GM19193 (cell line): Measurements from ENCODE around the gene TRMO.

Experiments
- POLR2A ChIP-seq: IDR thresholded peaks from 4 replicates; pipeline ENCODE4 v1.6.1; 2011; ENCODE audit not compliant: insufficient read depth, insufficient read length; ENCODE audit errors: extremely low read depth

Gene TRMO

DNA sequence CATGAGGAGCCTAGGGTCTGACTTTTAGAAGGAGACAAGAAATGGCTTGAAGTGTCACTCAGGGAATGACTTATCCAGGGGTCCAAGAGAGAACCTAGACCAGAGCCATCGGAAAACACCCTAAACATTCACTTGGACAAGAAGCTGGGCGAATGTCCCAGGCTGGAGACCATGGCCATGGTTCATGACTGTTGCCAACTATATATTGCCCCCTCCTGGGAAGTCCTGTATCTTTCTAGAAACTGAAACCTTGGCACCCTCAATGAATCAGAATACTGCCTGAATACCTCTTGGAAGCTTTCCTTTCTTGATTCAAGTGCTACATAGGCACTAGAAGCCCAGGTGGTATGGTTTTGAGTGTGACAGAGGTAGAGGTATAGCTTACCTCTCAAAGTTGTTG, 29.9 kb downstream of the TRMO start:
- no peak for TF ChIP-seq POLR2A

DNA sequence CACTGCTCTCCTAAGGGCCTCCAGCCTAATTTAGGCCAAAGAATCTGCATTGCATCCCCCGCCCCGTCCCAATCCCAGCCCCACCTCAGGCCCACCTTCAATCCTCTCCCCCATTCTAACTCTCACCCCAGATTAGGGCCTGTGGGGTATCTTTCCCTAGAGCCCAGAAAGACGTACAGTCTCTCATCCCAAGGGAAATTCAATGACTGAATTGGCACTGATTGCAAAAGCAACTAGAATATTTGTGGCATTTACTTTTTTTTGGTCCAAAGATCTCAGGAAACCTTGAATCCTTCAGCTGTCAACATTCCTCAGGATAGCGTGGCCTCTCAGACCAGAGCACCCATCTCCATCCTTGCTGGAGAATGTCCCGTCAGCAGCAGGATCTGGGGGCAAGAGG, 30.6 kb downstream of the TRMO start:
- TF ChIP-seq POLR2A: no peak

DNA sequence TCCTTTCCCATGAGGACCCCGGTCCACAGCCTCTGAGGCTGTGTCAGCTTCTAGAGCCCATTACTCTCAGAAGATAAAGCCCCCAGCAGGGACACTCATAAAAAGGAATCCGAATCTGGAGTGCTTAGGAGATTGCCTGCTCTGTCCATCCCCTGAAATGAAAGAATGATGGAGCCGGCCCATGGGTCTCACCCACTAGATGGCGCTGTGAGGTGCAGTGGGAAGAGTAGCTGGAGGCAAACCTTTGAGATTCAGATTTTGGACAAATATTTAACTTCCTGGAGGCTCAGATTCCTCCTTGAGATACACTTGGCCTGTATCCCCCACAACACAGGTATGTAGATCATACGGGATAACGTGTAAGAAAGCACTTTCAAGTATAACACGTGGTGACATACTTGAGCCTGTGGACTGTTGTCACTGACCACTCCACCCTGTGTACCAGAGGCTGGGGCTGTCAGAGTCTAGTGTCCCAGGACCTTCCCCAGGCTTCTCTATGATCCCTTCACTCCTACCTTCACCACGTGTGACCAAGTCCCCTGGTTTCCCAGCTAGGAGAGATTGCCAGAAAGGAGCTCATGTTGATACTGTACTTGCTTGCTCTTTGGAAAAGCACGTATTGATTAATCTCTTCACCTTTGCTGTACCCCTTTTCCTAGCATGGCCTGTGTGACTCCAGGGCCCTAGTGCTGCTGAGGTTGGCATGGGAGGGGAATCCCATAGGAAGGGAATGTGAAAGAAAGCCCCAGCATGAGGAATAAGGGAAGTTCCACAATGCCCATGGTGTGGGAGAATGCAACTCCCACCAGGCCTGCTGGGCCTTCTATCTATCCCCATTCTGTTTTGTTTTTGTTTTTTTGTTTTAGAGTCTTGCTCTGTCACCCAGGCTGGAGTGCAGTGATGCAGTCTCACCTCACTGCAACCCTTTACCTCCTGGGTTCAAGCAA, 32.1 kb downstream of the TRMO start:
- no peak for TF ChIP-seq POLR2A

DNA sequence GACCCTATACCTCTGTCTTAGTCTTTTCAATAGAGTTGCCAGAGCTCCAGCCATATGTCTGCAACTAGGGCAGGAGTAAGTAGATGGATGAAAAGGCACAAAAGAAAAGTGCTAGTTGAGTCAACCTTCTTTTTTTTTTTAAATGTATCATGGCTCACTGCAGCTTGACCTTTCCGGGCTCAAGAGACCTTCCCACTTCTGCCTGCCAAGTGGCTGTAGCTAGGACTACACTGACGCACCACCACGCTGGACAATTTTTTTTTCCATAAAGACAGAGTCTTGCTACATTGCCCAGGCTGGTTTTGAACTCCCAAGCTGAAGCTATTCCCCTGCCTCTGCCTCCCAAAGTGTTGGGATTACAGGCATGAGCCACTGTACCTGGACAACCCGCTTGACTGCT, 42.0 kb downstream of the TRMO start:
- TF ChIP-seq POLR2A: no peak

DNA sequence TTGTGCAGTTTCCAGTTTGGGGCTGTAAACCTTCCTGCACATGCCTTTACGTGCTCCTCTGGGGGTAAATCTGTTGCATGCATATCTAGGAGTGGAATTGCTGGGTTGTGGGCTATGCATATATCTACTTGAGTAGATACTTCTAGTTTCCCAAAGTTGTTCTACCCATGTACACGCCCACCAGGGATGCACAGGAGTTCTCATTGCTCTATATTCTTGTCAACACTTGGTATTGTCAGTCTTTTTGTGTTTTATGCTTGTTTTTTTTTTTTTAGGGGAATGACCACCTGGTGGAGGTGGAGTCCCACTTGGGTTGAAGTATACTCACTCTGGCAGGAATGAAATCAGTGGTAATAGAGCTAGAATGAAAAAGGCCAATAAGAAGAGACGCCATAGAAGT, 46.2 kb downstream of the TRMO start:
- no peak for TF ChIP-seq POLR2A

DNA sequence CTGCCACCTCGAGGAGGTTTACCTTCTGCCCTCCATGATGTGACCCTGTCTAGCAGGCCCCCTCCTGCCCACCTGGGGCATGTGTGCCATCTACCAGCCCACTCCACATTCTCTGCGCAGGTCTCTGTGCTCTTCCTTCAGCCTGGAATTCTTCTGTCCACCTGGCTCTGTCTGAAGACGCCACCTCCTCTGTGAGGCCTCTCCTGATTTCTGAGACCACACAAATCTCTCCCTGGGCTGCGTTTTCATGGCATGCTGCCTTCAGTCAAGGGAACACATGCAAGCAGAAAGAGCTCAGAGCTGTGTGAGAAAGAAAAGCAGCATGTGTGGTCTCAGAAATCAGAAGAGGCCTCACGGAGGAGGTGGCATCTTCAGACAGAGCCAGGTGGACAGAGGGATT, 47.2 kb downstream of the TRMO start:
- no peak for TF ChIP-seq POLR2A

DNA sequence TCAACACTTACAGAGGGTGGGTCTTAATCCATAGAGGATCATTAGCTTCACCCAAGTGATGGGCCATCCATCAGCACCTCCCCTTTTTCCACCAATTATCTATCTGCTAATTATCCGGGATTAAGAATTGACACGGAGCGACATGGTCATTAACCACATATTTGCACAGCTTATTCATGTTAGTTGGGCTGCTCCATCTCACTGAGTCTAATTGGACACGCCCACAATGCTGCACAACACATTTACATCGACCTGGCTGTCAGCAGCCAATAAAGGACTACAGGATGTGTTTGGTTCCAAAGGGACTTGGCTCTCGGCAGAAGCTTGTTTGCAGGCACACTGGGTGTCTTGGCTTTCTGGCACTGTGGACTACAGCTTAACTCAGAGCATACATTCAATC, 47.7 kb downstream of the TRMO start:
- TF ChIP-seq POLR2A: no peak

DNA sequence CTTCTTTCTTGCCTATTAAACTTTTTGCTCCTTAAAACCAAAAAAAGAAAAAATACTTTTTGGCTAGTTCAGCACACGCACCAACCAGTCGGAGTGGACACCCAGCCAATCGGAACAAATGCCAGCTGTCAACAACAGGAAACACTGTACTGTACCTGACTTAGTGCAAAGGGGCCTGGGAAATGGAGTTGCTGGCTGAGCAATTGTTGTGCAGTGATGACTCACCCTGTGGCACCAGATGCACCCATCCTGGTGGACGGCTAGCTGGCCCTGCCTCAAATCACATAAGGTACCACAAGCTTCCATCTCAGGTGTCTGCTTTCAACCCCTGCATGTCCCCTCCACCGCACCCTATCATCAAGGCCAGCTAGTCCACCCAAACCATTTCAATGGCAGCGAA, 48.4 kb downstream of the TRMO start:
- TF ChIP-seq POLR2A: no peak

DNA sequence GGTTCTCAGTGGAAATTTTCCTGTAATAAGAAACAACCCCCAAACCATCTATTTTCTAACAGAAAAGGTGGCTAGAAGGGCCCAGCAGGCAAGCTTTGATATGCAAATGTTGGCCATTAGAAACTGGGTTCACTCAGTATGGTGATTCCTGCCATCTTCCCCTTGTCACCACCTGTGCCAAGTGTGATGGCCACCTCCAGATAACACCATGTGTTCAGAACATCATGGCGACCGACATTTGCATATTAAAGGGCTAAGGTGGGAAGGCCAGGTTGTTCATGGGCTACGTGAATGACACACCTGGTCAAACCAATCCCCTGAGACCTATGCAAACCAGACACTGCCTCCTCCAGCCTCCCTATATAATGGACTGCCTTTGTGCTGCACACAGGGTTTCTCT, 48.9 kb downstream of the TRMO start:
- no peak for TF ChIP-seq POLR2A

DNA sequence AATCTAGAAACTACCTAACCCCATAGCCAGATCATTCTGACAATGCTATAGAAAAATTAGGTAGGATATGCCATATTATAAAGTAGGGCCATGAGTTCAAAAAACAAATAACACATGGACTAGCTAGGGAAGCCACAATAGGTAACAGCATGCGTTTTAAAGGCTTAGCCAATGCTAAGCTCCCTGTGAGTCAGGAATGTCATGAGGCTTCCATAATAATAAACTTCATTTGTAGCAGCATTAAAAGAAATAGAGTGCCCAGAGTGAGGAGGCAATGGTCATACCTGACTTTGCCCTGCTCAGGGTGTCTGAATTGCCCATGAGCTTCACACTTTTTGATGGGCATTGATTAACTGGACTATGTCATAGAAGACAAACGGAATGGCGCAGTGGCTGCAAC, 53.4 kb downstream of the TRMO start:
- no peak for TF ChIP-seq POLR2A

DNA sequence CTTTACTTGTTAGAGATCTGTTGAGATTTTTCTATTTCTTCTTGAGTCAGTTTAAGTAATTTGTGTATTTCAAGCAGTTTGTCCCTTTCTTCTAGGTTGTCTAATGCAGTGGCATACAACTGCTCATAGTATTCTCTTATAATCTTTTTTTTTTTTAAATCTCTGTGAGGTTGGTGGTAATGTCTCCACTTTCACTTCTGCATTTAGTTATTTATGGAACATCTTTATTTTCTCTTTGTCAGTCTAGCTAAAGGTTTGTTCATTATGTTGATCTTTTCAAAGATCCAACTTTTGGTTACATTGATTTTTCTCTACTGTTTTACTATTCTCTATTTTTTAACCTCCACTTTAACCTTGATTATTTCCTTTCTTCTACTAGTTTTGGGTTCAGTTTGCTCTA, 55.5 kb downstream of the TRMO start:
- TF ChIP-seq POLR2A: no peak

DNA sequence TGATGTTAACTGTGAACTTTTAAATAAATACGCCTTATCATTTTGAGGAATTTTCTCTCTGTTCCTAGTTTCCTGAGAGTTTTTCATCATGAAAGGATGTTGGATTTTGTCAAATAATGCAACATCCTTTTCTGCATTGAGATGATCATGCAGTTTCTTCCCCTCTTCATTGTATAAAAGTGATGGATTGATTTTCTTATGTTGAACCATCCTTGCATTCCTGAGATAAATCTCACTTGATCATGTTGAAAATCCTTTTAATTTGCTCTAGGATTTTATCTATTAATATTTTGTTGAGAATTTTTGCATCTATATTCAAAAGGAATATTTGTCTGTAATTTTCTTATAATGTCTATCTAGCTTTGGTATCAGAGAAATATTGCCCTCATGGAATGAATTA, 56.0 kb downstream of the TRMO start:
- TF ChIP-seq POLR2A: no peak

DNA sequence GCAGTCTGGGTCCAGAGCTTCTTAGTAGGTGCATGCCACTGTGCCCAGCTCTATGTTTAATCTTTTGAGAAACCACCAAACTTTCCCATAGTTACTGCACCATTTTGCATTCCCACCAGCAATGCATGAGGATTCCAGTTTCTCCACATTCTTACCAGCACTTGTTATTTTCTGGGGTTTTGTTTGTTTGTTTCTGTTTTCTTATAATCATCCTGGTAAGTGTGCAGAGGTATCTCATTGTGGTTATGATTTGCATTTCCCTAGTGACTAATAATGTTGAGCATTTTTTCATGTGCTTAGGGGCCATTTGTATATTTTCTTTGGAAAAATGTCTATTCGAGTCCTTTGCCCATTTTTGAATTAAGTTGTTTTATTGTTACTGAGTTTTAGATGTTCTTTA, 57.9 kb downstream of the TRMO start:
- no peak for TF ChIP-seq POLR2A

DNA sequence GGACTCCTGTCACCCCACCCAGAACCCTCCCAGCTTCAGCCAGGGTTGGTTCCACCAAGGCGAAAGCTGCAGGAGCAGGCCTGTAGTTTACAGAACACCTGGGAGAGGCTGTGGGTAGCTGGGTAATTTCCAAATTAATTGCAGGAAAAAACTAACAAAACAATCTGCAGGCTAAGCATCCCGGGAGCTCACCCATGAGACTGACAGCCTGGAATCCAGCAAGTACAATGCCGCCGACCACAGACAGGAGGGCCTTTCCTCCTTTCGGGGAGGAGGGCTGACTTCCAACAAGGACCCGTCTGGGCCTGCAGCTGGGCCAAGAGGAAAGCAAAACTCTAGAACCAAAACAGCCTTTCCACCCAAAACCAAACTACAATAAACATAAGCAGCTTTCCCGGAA, 59.0 kb downstream of the TRMO start:
- no peak for TF ChIP-seq POLR2A

DNA sequence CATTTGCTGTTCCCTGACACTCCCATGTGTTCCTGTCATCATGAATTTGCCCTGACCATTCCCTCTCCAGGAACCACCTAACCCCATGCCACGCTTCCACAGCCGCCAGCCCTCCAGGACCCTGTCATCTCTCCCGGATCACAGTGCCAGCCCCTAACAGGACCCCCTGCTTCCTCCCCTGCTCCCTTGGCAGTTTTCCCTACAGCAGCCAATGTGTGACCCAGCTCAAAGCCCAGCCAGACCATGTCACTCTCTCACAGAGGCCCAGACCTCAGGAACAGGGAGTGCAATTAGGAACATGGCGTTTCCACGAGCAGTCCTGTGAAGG, 61.2 kb downstream of the TRMO start:
- TF ChIP-seq POLR2A: no peak

DNA sequence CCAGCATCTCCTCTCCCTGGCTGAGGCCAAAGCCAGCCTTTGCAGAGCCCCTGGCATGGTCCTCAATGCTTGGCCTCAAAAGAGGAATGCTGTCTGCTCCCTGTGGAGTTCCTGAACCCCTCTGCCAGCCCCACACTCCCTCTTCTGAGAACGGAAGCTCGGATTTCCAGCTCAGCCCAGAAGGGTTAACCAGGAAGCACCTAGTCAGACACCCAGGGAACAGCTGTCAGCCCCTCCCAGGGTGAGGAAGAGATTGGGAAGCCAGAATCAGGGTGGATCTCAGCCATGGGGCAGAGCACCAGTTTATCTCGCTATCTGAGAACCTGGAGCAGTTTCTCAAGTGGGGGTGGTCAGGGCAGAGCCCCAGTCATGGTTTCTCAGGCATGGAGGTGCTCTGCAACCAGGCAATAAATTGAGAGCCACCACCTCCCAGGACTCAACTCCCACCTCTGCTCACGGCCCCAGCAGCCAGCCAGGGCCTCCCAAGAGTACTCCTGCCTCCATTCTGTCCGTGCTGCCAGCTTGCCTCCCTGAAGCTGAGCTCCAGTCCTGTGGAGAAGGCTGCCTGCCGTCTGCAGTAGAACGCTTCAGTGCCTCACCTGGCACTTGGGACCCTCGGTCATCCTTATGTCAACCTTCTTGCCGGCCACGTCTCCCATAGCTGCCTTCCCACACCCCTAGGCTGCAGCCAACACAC, 61.7 kb downstream of the TRMO start:
- TF ChIP-seq POLR2A: no peak

DNA sequence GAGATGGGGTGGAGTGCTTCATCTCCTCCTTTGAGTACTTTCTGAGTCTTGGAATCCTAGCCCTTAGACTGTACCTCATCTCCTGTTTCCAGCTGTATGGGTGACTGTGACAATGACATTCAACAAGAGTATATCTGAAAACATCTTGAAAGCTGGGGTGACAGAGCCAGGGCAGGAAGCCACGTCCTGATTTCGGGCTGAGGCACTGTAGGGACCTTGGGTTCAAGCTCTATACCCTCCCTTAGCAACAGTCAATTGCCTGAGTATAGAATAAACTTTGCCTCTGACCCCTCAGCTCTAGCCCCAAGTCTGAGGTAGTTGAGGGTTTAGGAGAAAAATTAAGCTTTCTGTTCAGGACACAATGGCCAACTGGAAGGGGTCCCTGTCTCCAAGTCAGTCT, 63.0 kb downstream of the TRMO start:
- TF ChIP-seq POLR2A: no peak

DNA sequence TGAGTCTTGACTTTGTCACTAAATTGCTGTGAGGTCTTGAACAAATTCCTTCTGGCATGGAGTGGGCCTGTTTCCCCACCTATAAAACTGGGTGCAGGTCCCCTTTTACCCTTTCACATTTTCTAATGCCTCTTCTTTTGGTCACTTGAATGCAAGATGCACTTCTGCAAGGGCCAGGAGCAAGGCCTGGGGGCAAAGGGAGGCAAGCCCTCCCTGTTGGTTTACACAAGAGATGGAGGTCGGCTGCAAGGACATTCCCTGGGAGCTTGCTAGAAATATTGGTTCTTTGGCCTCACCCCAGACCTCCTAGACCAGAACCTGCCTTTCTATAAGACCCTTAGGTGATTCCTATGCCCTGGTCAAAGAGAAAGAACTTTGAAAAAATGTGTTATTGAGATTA, 63.5 kb downstream of the TRMO start:
- TF ChIP-seq POLR2A: no peak

DNA sequence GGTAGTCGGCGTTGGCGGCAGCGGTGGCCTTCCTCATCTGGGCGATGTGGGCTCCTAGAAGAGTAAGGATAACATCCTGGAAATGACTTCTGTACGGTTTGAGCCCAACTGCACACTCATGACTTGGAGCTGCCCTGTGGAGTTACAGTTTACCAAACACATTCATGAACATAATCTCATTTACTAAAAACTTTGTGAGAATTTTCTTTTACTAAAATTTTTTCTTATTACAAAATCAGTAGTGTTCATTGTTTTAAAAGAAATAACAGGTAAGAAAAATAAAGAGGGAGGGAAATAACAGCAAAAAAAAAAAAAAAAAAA, 63.9 kb downstream of the TRMO start:
- no peak for TF ChIP-seq POLR2A
